GM12878 (cell line): Measurements from ENCODE around the gene HLA-DQB1. TPM values are rescaled to one million over a fixed set of nuclear protein-coding genes. Genes with fewer than 3 reads are reported as not detected.

Source experiments
- ATAC-seq: fragments of 200-7000 bp; cut with Tn5 transposase; 3 replicates; pipeline ENCODE4 v1.9.1; 2020; ENCODE audit warnings: mild to moderate bottlenecking, moderate library complexity
- BruUV-seq: library from RNA; stranded (reverse); fragments of 400-500 nt; replicated peaks from 2 replicates; lab custom pipeline; 2021; lab: Mats Ljungman, UMichigan
- CTCF ChIA-PET: fragments of 300-600 bp; sonication (Branson Sonifier 250); formaldehyde crosslinking; extraction: SDS; loops from one replicate; lab custom pipeline; 2021; ENCODE audit warnings: inconsistent platforms; lab: Yijun Ruan, JAX
- POLR2A ChIA-PET: fragments of 350-600 bp; formaldehyde crosslinking; extraction: SDS; loops from one replicate; lab custom pipeline; 2021; ENCODE audit warnings: inconsistent platforms; lab: Charles Lee
- RAD21 ChIA-PET: fragments of 300-600 bp; sonication (Branson Sonifier 250); formaldehyde crosslinking; loops from one replicate; lab custom pipeline; 2023; ENCODE audit warnings: antibody characterized with exemption; ENCODE audit not compliant: unreplicated experiment; lab: Charles Lee
- SMC1A ChIA-PET: fragments of 300-600 bp; sonication (Branson Sonifier 250); formaldehyde crosslinking; loops from one replicate; lab custom pipeline; 2023; ENCODE audit not compliant: unreplicated experiment, uncharacterized antibody; lab: Charles Lee
- DNase-seq: peaks from one replicate; pipeline ENCODE4 v3.0.0-alpha.2; 2011; ENCODE audit warnings: low read depth, low spot score
- FAIRE-seq: peaks from 3 replicates; lab custom pipeline; 2011; peaks lifted over from hg19 to GRCh38; lab: Jason Lieb, UNC
- H2AFZ ChIP-seq: 2 replicates; pipeline ENCODE4 v1.6.0; 2011; ENCODE audit warnings: low read depth, low read length, control low read depth; ENCODE audit not compliant: control insufficient read depth
- H3K27ac ChIP-seq: 2 replicates; pipeline ENCODE4 v1.5.1; 2011; ENCODE audit warnings: control low read depth; ENCODE audit not compliant: control insufficient read depth, insufficient read depth
- H3K27me3 ChIP-seq, 2 experiments: replicated peaks in 1 of 2; 2 replicates each; pipeline versions ENCODE4 v1.6.0 to v1.6.1; 2011; ENCODE audit warnings: low read length in 1 of 2; ENCODE audit not compliant: control insufficient read depth in 2 of 2, insufficient read depth in 2 of 2
- H3K36me3 ChIP-seq, 2 experiments: 2 replicates each; pipeline ENCODE4 v1.5.1; 2011; ENCODE audit warnings: low read length in 1 of 2; ENCODE audit not compliant: control insufficient read depth in 2 of 2, insufficient read depth in 2 of 2
- H3K4me1 ChIP-seq: 2 replicates; pipeline ENCODE4 v1.6.1; 2011; ENCODE audit warnings: mild to moderate bottlenecking, low read length, moderate library complexity, mixed read lengths; ENCODE audit not compliant: control insufficient read depth, insufficient read depth
- H3K4me2 ChIP-seq: 2 replicates; pipeline ENCODE4 v1.6.0; 2011; ENCODE audit warnings: control low read depth; ENCODE audit not compliant: control insufficient read depth, insufficient read depth
- H3K4me3 ChIP-seq: fragments of 200-600 bp; sonication (generic); 2 replicates; pipeline ENCODE4 v1.5.1; 2016
- H3K79me2 ChIP-seq: 2 replicates; pipeline ENCODE4 v1.6.0; 2011; ENCODE audit warnings: low read length; ENCODE audit not compliant: control insufficient read depth, insufficient read depth
- H3K9ac ChIP-seq: 2 replicates; pipeline ENCODE4 v1.8.0; 2011; ENCODE audit warnings: low read length, control low read depth, mixed read lengths; ENCODE audit not compliant: control insufficient read depth, insufficient read depth
- H3K9me3 ChIP-seq: replicated peaks from 3 replicates; pipeline ENCODE4 v1.5.1; 2011; ENCODE audit warnings: mild to moderate bottlenecking, low read length; ENCODE audit not compliant: control insufficient read depth, insufficient read depth
- H4K20me1 ChIP-seq: 2 replicates; pipeline ENCODE4 v1.6.0; 2011; ENCODE audit not compliant: control insufficient read depth, insufficient read depth
- BMI1 ChIP-seq: fragments of 450-650 bp; IDR thresholded peaks from 2 replicates; pipeline ENCODE4 v1.6.1; 2016; ENCODE audit warnings: mild to moderate bottlenecking, moderate library complexity, borderline replicate concordance
- FOXK2 ChIP-seq: fragments of 450-650 bp; IDR thresholded peaks from 2 replicates; pipeline ENCODE4 v1.6.1; 2017; ENCODE audit warnings: mild to moderate bottlenecking, moderate library complexity
- HDGF ChIP-seq: fragments of 450-650 bp; IDR thresholded peaks from 2 replicates; pipeline ENCODE4 v1.6.1; 2016; ENCODE audit warnings: antibody characterized with exemption
- IKZF2 ChIP-seq, 2 experiments: fragments of 450-650 bp; IDR thresholded peaks; 2 replicates each; pipeline ENCODE4 v1.6.1; 2017; ENCODE audit warnings: mild to moderate bottlenecking in 2 of 2, moderate library complexity in 2 of 2
- IRF5 ChIP-seq: fragments of 450-650 bp; IDR thresholded peaks from 2 replicates; pipeline ENCODE4 v1.6.1; 2017; ENCODE audit warnings: borderline replicate concordance
- NR2F1 ChIP-seq: fragments of 450-650 bp; conservative IDR thresholded peaks from 2 replicates; pipeline ENCODE4 v1.6.1; 2017; ENCODE audit warnings: mild to moderate bottlenecking
- PKNOX1 ChIP-seq: fragments of 450-650 bp; IDR thresholded peaks from 2 replicates; pipeline ENCODE4 v1.6.1; 2016; ENCODE audit warnings: mild to moderate bottlenecking
- RELA ChIP-seq: fragments of 450-650 bp; IDR thresholded peaks from 2 replicates; pipeline ENCODE4 v1.8.0; 2014; ENCODE audit warnings: borderline replicate concordance; ENCODE audit not compliant: partially characterized antibody
- SMARCA5 ChIP-seq: fragments of 450-650 bp; IDR thresholded peaks from 2 replicates; pipeline ENCODE4 v1.6.1; 2017; ENCODE audit warnings: mild to moderate bottlenecking
- SREBF2 ChIP-seq: IDR thresholded peaks from 2 replicates; pipeline ENCODE4 v1.6.1; 2012; ENCODE audit warnings: mild to moderate bottlenecking, low read length
- TCF12 ChIP-seq: IDR thresholded peaks from 2 replicates; pipeline ENCODE4 v1.6.1; 2011; ENCODE audit warnings: low read depth, mild to moderate bottlenecking, low read length
- ZBED1 ChIP-seq: IDR thresholded peaks from 2 replicates; pipeline ENCODE4 v1.6.1; 2016; ENCODE audit warnings: borderline replicate concordance
- WGBS: methylation state at CpG from one replicate; pipeline ENCODE4 v1.1.6; 2016; ENCODE audit warnings: low lambda C conversion rate; ENCODE audit not compliant: insufficient replicate concordance, insufficient coverage; ENCODE audit errors: missing lambda C conversion rate; 5-methylcytosine and 5-hydroxymethylcytosine counted together
- in situ Hi-C: fragments of 300-500 bp; cut with MboI; formaldehyde crosslinking; loops from 9 replicates; pipeline ENCODE4 v1.14.3; 2018; ENCODE audit warnings: mixed read lengths
- intact Hi-C: fragments of 100-400 bp; cut with micrococcal nuclease; formaldehyde crosslinking; loops from one replicate; pipeline ENCODE4 v1.14.2; 2022; ENCODE audit not compliant: unreplicated experiment
- polyA plus RNA-seq, 11 experiments: library from polyadenylated mRNA; depleted of rRNA in 4 of 11; unstranded in 6 of 11; stranded (reverse) in 5 of 11; fragments of >200 nt; fragmentation: Nextera tagmentation in 4 of 11; fragmentation: Illumina TruSeq in 1 of 11; extraction: Ambion mirVana in 4 of 11; extraction: Trizol in 1 of 11; gene quantifications; 1 replicate in 1 of 11; 2 replicates in 10 of 11; pipeline versions ENCODE4 v1.2.1 to v1.2.3, GENCODE V29; 2011 to 2016; ENCODE audit warnings: inconsistent platforms in 2 of 11, missing spikeins in 2 of 11, low read depth in 1 of 11
- total RNA-seq, 4 experiments: library from RNA; depleted of rRNA in 3 of 4; stranded (reverse); fragments of >200 nt in 3 of 4; fragmentation: Illumina TruSeq in 1 of 4; extraction: Trizol in 1 of 4; gene quantifications; 2 replicates each; pipeline versions ENCODE4 v1.2.1 to v1.2.3, GENCODE V29; 2013 to 2021
- TF ChIP-seq, protein P1 (sequence below): fragments of 450-650 bp; formaldehyde crosslinking; IDR thresholded peaks from 2 replicates; pipeline ENCODE4 v1.5.0; 2022; ENCODE audit warnings: mild to moderate bottlenecking, missing genetic modification characterization
- TF ChIP-seq, protein P2 (sequence below): IDR thresholded peaks from 2 replicates; pipeline ENCODE4 v1.6.1; 2012; ENCODE audit warnings: low read length, inconsistent platforms

The HLA-DQB1 gene
- total and polyA plus RNA-seq, 10 of the 15 experiments (the other 5 are each of a cell fraction or from before 2014, with no cell fraction given) = 38.1 to 403 (median 91.4) TPM

GRCh38 chr6:32638532-32639219 lies 27.8 kb downstream of the HLA-DQB1 start (continued):
- TF ChIP-seq PKNOX1 (no peak), HDGF (0 out of 2 replicates have a peak, but pooled peaks have one; percentile 55), BMI1 (peak; percentile 21; the same call in 1 of the 2 replicates), ZBED1 (0 out of 2 replicates have a peak, but pooled peaks have one; percentile 22), RELA (no peak), NR2F1 (no peak), IKZF2 (IDR thresholded peaks at IDR 0.05) (peak; percentile 42 to 51)

DNA sequence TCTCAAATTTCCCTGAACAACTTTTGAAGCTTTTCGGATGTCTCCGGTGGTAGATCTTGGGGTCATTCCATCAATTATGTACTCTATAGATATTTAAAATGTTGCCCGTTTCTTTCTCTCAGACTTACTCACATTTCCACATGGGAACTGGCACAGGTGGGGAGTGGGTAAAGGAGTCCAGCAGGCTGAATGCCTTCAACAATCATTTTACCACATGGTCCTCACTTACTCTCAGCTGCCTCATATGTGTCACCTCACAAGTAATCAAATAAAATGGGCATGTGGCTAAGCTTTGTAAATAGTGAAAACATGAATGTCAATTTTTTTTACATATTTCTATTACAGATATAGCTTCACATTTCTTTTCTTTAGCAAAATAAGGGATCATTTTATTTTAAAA lies 28.6 kb downstream of the HLA-DQB1 start:
- H4K20me1 ChIP-seq = no peaks in the 10 kb centered on the region
- H3K27ac ChIP-seq = peak overlapping the region; percentile 95
- ChIA-PET SMC1A (interaction anchor here (0.8 to 11.4 kb wide), 16 partner anchors 10 to 205 kb away, joined by 3 to 124 read pairs (median 4); partner anchors contain the start of genes HLA-DQB1, HLA-DRA and HLA-DRB1), POLR2A (interaction anchor here (0.6 to 10.8 kb wide), 16 partner anchors 9 to 359 kb away, joined by 3 to 168 read pairs (median 10); partner anchors contain the start of genes HLA-DQB1, HLA-DRA and HLA-DRB1), RAD21 (interaction anchor here (1.0 to 9.3 kb wide), 12 partner anchors 15 to 203 kb away, joined by 3 to 102 read pairs (median 9); partner anchors contain the start of genes HLA-DQB1 and HLA-DRA), CTCF (interaction anchor here (0.6 to 1.5 kb wide), 9 partner anchors 24 to 782 kb away, joined by 3 to 7 read pairs (median 3); partner anchors contain the start of genes HLA-DQB1 and SYNGAP1)
- H3K9ac ChIP-seq = peak overlapping the region; percentile 90
- peak overlapping the region; percentile 80 for H3K4me2 ChIP-seq
- peaks cover 54% of the 10 kb centered on the region for H3K79me2 ChIP-seq
- intact Hi-C loops = loop anchor here (2.0 to 5.0 kb wide), 5 partner anchors 15 to 201 kb away; partner anchors contain the start of genes HLA-DRA and HLA-DRB1
- BruUV-seq = no TSS peak
- peaks cover 12% of the 10 kb centered on the region for H3K4me1 ChIP-seq
- no peaks in the 10 kb centered on the region for H3K27me3 ChIP-seq
- DNase-seq (no peak), FAIRE-seq (no peak), ATAC-seq (peak; percentile 5; the same call in 1 of the 3 replicates)
- H3K9me3 ChIP-seq = no peaks in the 10 kb centered on the region
- WGBS = 0% methylated on average over 3 of the region's 3 CpGs
- peak overlapping the region; percentile 70 for H3K4me3 ChIP-seq
- in situ Hi-C loops = loop anchor here (5.0 kb wide), 1 partner anchor 104 kb away; the partner anchor contains the start of gene HLA-DQA2
- H3K36me3 ChIP-seq = no peaks in the 10 kb centered on the region; a peak in 2 of 4 replicates
- no peak overlapping the region for H2AFZ ChIP-seq
- TF ChIP-seq TCF12 (no peak), FOXK2 (no peak), SMARCA5 (no peak), SREBF2 (no peak), IRF5 (no peak), BMI1 (no peak)
- TF ChIP-seq, protein P1, sequence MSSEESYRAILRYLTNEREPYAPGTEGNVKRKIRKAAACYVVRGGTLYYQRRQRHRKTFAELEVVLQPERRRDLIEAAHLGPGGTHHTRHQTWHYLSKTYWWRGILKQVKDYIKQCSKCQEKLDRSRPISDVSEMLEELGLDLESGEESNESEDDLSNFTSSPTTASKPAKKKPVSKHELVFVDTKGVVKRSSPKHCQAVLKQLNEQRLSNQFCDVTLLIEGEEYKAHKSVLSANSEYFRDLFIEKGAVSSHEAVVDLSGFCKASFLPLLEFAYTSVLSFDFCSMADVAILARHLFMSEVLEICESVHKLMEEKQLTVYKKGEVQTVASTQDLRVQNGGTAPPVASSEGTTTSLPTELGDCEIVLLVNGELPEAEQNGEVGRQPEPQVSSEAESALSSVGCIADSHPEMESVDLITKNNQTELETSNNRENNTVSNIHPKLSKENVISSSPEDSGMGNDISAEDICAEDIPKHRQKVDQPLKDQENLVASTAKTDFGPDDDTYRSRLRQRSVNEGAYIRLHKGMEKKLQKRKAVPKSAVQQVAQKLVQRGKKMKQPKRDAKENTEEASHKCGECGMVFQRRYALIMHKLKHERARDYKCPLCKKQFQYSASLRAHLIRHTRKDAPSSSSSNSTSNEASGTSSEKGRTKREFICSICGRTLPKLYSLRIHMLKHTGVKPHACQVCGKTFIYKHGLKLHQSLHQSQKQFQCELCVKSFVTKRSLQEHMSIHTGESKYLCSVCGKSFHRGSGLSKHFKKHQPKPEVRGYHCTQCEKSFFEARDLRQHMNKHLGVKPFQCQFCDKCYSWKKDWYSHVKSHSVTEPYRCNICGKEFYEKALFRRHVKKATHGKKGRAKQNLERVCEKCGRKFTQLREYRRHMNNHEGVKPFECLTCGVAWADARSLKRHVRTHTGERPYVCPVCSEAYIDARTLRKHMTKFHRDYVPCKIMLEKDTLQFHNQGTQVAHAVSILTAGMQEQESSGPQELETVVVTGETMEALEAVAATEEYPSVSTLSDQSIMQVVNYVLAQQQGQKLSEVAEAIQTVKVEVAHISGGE (CRISPR knock-in tag) = no peak
- TF ChIP-seq, protein P2, sequence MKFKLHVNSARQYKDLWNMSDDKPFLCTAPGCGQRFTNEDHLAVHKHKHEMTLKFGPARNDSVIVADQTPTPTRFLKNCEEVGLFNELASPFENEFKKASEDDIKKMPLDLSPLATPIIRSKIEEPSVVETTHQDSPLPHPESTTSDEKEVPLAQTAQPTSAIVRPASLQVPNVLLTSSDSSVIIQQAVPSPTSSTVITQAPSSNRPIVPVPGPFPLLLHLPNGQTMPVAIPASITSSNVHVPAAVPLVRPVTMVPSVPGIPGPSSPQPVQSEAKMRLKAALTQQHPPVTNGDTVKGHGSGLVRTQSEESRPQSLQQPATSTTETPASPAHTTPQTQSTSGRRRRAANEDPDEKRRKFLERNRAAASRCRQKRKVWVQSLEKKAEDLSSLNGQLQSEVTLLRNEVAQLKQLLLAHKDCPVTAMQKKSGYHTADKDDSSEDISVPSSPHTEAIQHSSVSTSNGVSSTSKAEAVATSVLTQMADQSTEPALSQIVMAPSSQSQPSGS = peak; percentile 8; the same call in 1 of the 2 replicates
